ENCODE measurements around the gene SUGCT.

SUGCT gene

GRCh38 chr7:40498924-40499510 lies 364.2 kb downstream of the SUGCT start:
- DNase-seq = no peak
- TF ChIP-seq CTCF (IDR thresholded peaks at IDR 0.05; ENCODE audit: low read depth, low read length) = no peak
- Histone ChIP-seq H3K9me3 (no peaks in the 10 kb centered on the region), H3K36me3 (no peaks in the 10 kb centered on the region), H3K4me3 (ENCODE audit: low read depth, low read length) (no peak overlapping the region), H3K4me1 (no peaks in the 10 kb centered on the region), H3K27me3 (no peaks in the 10 kb centered on the region)

- no peaks in the 10 kb centered on the region for H3K4me1 ChIP-seq
- H3K9me3 ChIP-seq = no peaks in the 10 kb centered on the region
- no peak for TF ChIP-seq CTCF (IDR thresholded peaks at IDR 0.05; ENCODE audit: low read depth, low read length)
- DNase-seq = no peak
- no peak overlapping the region for H3K4me3 ChIP-seq (ENCODE audit: low read depth, low read length)
- no peaks in the 10 kb centered on the region for H3K36me3 ChIP-seq
- no peaks in the 10 kb centered on the region for H3K27me3 ChIP-seq
Measured at GRCh38 chr7:40499718-40500117, 364.9 kb downstream of the SUGCT start.

GRCh38 chr7:40500219-40500618 lies 365.4 kb downstream of the SUGCT start:
- Histone ChIP-seq H3K36me3 (no peaks in the 10 kb centered on the region), H3K9me3 (no peaks in the 10 kb centered on the region), H3K4me1 (no peaks in the 10 kb centered on the region), H3K4me3 (ENCODE audit: low read depth, low read length) (no peak overlapping the region), H3K27me3 (no peaks in the 10 kb centered on the region)
- no peak for TF ChIP-seq CTCF (IDR thresholded peaks at IDR 0.05; ENCODE audit: low read depth, low read length)
- DNase-seq = no peak

- Histone ChIP-seq H3K4me1 (no peaks in the 10 kb centered on the region), H3K27me3 (no peaks in the 10 kb centered on the region), H3K9me3 (no peaks in the 10 kb centered on the region; the same call in 1 of the 2 replicates), H3K36me3 (no peaks in the 10 kb centered on the region), H3K4me3 (ENCODE audit: low read depth, low read length) (no peak overlapping the region)
- no peak for TF ChIP-seq CTCF (IDR thresholded peaks at IDR 0.05; ENCODE audit: low read depth, low read length)
- DNase-seq = no peak
Measured at GRCh38 chr7:40502359-40502758, 367.6 kb downstream of the SUGCT start.

GRCh38 chr7:40506158-40506557 lies 371.4 kb downstream of the SUGCT start:
- H3K9me3 ChIP-seq = no peaks in the 10 kb centered on the region; the same call in 1 of the 2 replicates
- H3K36me3 ChIP-seq = no peaks in the 10 kb centered on the region
- no peaks in the 10 kb centered on the region for H3K4me1 ChIP-seq
- TF ChIP-seq CTCF (IDR thresholded peaks at IDR 0.05; ENCODE audit: low read depth, low read length) = no peak
- H3K27me3 ChIP-seq = no peaks in the 10 kb centered on the region
- no peak for DNase-seq
- H3K4me3 ChIP-seq (ENCODE audit: low read depth, low read length) = no peak overlapping the region

- no peaks in the 10 kb centered on the region for H3K36me3 ChIP-seq
- H3K4me1 ChIP-seq = no peaks in the 10 kb centered on the region
- no peak overlapping the region for H3K4me3 ChIP-seq (ENCODE audit: low read depth, low read length)
- H3K9me3 ChIP-seq = no peaks in the 10 kb centered on the region; the same call in 1 of the 2 replicates
- H3K27me3 ChIP-seq = no peaks in the 10 kb centered on the region
- no peak for DNase-seq
- 0 out of 2 replicates have a peak, but pooled peaks have one; percentile 19 for TF ChIP-seq CTCF (IDR thresholded peaks at IDR 0.05; ENCODE audit: low read depth, low read length)
Measured at GRCh38 chr7:40507166-40507565, 372.4 kb downstream of the SUGCT start.

Measured in BE2C (cell line).